Measurements from ENCODE around the gene HNRNPLL.
"Not testable (repeated sequence)": the region's sequence is repeated elsewhere in the genome, so short reads cannot be mapped to it uniquely, and the experiment has no call there.

HNRNPLL gene

GRCh38 chr2:38602732-38603401 lies at the start of gene HNRNPLL:
TSS of gene HNRNPLL (minus strand) at chr2:38602928. CDS start at chr2:38602626, 302 bp downstream.
- FAIRE-seq, result no peak

- no peak for FAIRE-seq
These were observed 48.0 kb upstream of the HNRNPLL start for GRCh38 chr2:38650717-38651116.

GRCh38 chr2:38650012-38650411 lies 47.3 kb upstream of the HNRNPLL start:
- FAIRE-seq, result no peak

DNA sequence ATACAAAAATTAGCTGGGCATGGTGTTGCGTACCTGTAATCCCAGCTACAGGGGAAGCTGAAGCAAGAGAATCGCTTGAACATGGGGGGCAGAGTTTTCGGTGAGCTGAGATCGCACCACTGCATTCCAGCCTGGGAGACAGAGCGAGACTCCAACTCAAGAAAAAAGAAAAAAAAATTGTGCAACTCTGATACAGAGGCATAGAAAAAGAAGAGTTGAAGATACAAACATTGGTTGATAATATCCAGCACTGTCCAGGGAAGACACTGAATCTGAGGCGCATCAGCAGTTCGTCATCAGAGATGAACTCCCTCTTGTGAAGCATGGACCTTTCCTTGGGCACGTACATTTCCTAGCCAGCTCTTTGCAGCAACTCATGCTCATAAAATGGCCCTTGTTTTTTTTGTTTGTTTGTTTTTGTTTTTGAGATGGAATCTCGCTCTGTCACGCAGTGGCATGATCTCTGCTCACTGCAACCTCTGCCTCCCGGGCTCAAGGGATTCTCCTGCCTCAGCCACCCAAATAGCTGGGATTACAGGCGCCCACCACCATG lies 46.5 kb upstream of the HNRNPLL start:
- FAIRE-seq, result no peak

DNA sequence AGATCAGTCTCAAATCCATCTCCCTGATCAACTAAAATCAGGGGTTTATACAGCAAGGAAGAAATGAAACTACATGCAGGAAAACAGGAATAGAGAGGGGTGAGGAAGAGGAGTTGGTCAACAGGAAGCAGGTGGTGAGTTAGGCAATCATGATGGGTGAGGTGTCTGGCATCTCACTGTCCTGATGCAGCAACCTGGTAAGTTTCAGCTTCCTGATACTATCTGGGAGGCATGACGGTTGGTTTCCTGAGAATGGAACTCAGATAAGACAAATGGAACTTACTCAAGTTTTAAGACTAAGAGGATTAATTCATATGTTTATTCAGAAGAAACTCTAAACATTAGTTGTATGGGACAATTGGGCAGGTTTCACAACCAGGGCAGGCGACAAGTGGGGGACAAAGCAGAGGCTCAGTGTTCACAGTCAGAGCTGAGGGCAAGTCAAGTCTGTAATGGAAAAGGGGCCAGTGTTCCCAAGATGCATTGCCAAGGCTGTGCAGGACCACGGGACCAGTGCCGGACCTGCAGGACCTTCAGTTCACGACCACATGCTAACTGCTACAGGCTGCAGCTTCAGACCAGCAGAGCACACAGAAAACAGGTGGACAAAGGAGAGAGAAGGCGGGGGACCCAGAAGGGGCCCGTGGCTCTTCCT lies 45.5 kb upstream of the HNRNPLL start:
- FAIRE-seq, result no peak

DNA sequence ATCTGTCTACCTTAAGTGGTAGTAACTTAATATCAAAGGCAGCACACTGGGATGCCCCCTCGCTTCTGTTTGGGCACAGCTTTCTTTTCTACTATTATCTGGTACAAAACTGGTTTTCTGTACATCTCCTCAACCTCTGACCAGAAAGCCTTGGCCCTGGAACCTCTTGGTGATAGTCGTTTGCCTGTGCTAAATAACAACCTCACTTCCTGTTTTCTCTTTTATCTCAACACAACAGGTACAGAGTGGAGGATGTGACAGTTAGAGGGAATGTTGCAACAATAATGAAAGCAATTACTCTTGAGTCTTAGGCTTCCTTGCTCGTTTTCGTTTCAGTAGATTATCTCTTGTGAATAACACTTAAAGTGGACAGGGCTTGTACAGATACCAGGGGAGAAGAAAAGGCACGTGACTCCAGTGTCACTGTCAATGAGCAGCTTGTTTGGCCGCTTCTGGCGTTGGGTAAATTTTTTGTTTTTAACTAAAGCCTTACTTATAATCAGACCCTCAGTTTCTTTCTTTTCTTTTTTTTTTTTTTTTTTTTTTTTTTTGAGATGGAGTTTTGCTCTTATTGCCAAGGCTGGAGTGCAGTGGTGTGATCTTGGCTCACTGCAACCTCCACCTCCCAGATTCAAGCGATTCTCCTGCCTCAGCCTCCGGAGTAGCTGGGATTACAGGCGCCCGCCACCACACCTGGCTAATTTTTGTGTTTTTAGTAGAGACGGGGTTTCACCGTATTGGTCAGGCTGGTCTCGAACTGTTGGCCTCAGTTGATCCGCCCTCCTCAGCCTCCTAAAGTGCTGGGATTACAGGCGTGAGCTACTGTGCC lies 41.2 kb upstream of the HNRNPLL start:
- not testable (repeated sequence) for FAIRE-seq

DNA sequence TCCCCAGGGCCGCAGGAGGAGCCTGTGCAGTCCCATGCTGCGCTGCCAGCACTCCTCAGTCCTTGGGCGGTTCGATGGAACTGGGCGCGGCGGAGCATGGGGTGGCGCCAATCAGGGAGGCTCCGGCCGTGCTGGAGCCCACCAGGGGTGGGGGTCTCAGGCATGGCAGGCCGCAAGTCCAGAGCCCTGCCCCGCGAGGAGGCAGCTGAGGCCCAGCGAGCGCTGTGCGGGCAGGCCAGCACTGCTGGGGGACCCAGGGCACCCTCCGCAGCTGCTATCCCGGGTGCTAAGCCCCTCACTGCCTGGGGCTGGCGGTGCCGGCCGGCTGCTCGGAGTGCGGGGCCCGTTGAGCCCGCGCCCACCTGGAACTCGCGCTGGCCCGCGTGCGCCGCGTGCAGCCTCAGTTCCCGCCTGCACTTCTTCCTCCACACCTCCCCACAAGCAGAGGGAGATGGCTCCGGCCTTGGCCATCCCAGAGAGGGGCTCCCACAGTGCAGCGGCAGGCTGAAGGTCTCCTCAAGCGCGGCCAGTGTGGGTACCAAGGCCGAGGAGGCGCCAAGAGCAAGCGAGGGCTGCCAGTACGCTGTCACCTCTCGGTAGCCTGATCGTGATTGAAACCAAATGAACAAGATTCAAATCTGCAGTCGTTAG lies 40.4 kb upstream of the HNRNPLL start:
- FAIRE-seq, result no peak

DNA sequence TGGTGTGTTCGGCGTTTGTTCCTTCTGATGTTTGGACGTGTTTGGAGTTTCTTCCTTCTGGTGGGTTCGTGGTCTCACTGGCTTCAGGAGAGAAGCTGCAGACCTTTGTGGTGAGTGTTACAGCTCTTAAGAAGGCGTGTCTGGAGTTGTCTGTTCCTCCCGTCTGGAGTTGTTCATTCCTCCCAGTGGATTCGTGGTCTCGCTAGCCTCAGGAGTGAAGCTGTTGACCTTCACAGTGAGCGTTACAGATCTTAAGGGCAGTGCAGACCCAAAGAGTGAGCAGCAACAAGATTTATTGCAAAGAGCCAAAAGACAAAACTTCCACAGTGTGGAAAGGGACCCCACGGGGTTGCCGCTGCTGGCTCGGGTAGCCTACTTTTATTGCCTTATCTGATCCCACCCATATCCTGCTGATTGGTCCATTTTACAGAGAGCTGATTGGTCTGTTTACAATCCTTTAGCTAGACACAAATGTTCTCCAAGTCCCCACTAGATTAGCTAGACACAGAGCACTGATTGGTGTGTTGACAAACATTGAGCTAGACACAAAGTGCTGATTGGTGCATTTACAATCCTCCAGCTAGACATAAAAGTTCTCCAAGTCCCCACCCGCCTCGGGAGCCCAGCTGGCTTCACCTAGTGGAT lies 39.8 kb upstream of the HNRNPLL start:
- not testable (repeated sequence) for FAIRE-seq

GRCh38 chr2:38636069-38636468 lies 33.3 kb upstream of the HNRNPLL start:
- FAIRE-seq, result no peak

DNA sequence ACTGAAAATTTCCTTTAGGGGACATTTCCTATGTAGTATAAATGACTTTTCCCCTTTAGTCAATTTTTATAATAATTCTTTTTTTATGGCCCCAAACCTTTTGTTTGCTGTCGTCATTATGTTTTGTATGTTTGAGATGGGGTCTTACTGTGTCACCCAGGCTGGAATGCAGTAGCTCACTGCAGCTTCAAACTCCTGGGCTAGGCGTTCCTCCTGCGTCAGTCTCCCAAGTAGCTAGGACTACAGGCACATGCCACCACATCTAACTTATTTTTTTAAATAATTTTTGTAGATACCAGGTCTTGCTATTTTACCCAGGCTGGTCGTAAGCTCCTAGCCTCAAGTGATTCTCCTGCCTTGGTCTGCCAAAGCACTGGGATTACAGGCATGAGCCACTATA lies 32.4 kb upstream of the HNRNPLL start:
- FAIRE-seq, result no peak

- no peak for FAIRE-seq
These were observed 32.0 kb upstream of the HNRNPLL start for GRCh38 chr2:38634684-38635083.

- FAIRE-seq, result no peak
These were observed 31.2 kb upstream of the HNRNPLL start for GRCh38 chr2:38633895-38634294.

DNA sequence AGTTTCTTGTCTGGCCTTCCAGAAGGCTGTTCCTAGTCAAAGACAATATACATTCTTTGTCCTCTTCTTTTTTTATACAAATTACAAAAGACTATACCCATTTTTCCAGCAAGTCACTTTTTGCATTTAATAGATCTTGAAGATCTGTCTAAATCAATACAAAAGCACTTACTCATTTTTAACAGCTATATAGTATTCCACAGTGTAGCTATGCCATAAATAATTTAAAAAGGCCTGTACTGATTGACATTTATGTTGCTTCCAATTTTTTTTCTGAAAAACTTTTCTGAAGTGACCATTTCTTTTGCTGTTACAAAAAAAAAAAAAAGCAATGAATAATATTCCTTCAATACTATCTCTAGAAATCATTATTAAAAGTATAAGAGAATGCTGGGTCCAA lies 30.3 kb upstream of the HNRNPLL start:
- no peak for FAIRE-seq

GRCh38 chr2:38631976-38632375 lies 29.2 kb upstream of the HNRNPLL start:
- FAIRE-seq, result no peak

GRCh38 chr2:38629684-38630083 lies 27.0 kb upstream of the HNRNPLL start:
- no peak for FAIRE-seq

DNA sequence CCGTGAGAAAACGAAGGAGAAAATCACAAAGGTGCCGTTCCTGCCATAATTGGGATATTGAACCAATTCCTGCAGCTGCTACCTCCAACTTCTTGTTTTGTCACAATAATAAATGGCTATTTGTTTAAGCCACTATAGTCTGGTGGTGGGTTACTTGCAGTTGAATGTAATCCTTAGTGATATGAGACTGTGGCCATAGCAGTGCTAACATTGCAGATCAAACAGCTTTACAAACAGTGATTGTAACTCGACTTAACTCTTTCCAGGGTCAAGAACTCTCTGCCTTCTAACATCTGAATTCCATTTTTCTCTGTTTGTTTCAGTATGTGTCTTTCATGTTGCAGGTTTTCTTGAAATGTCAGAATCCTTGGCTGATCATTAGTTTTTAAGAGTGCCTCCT lies 24.7 kb upstream of the HNRNPLL start:
- FAIRE-seq, result no peak

DNA sequence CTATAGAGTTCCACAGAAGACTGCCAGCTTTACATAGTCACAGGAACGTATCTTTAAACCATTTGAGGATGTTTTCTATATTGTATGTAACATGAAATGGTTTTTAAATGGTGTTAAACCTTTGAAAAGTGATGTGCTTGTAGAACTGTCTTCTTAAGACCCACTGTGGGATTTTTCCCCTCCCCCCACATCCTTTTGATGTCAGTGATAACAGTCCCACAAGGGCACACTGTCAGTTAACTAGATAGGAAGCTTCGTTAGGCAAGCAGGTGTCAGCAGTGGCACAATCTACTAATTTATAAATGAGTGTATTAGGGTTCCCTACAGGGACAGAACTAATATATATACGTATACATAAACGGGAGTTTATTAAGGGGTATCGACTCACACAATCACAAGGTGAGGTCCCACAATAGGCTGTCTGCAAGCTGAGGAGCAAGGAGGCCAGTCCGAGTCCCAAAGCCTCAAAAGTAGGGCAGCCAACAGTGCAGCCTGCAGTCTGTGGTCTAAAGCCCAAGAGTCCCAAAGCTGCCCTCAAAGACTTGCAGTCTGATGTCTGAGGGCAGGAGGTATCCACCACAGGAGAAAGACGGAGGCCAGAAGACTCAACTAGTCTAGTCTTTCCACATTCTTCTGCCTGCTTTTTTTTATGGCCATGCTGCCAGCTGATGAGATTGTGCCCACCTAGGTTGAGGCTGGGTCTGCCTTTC lies 23.8 kb upstream of the HNRNPLL start:
- FAIRE-seq, result no peak

DNA sequence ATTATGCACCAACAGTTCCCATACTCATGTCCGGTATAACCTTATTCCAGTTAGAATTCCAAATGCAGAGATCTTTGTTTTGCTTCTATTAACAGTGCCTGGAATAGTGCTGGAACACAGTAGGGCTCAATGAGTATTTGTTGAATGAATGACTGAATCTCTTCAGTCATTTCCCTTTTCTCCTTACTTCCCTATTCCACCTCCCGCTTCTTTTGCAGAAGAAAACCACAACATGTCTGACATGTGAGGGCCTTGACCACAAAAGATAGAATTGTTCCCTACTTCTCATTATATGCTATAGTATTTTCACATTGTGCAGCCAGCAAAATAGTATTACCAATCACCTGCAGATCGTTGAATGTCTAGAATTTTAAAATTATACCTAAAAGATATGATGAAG lies 19.5 kb upstream of the HNRNPLL start:
- no peak for FAIRE-seq

GRCh38 chr2:38621018-38621417 lies 18.3 kb upstream of the HNRNPLL start:
- FAIRE-seq, result no peak

- FAIRE-seq, result no peak
These were observed 17.7 kb upstream of the HNRNPLL start for GRCh38 chr2:38620282-38620977.

Measured in islet of Langerhans (tissue), 1 donor.